ENCODE results near the gene TSPAN15.

DNA sequence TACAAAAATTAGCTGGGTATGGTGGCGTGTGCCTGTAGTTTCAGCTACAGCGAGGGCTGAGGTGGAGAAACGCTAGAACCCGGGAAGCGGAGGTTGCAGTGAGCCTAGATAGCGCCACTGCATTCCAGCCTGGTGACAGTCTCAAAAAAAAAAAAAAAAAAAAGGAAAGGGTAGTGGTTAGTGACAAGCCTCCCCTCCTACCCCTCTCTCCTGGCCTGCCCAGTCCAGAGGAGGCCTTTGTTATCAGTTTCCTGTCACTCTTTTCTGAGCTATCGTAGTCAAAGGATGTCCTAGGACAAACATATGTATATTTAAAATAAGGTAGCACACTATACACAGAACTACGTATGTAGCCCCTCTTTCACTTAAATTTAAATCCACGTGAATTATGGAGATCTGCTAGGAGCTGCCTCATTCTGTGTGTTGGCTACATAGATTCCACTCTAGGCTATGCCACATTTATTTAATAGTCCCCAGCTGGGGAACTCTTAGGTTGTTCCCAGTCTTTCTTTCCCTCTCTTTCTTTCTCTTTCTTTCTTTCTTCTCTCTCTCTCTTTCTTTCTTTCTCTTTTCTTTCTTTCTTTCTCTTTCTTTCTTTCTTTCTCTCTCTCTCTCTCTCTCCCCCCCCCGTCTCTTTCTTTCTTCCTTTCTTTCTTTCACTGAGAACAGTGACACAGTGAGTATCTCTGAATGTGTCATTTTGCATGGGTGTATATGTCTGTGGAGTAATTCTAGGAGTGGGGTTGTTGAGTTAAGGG, 3.9 kb downstream of the TSPAN15 start:
- TF ChIP-seq EZH2 (IDR thresholded peaks at IDR 0.05; ENCODE audit: insufficient read depth, poor library complexity, severe bottlenecking): no peak
- no peak for TF ChIP-seq EZH2phosphoT487 (IDR thresholded peaks at IDR 0.05; ENCODE audit: insufficient read depth, low read depth)

All from GM23248 (cell line).